ENCODE measurements around the gene SERINC4.
"Not testable (repeated sequence)": the region's sequence is repeated elsewhere in the genome, so short reads cannot be mapped to it uniquely, and the experiment has no call there.

Gene SERINC4

DNA sequence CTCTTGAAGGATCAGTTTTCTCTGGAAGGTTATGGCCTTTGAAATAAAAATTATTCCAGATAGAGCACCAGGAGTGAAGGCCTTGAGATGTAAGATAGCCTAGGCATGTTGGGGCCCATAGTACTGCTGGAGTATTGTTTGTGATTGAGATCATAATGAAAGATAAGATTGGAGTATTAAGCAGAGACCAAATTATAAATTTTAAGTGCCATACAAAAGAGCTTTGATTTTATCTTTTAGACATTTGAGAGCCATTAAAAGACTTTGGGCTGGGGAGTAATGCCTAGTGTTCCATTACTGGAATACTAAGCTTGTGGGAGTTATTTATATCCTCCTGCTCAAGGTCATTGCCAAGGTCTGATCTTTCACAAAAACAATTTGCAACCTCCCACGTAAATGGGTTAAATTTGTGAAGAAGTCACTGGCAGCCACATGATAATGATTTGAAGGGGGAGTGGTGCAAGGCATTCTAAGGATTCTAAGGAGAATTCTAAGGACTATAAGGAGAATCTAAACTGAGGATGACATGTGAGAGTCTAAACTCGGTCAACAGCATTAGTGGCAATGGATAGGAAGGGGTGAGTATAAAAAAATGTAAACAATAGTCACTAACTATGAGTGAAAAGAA lies 36.1 kb downstream of the SERINC4 start:
- in situ Hi-C loops (cut with MboI; ENCODE audit: low sequenced_read_pairs): no loop called here

DNA sequence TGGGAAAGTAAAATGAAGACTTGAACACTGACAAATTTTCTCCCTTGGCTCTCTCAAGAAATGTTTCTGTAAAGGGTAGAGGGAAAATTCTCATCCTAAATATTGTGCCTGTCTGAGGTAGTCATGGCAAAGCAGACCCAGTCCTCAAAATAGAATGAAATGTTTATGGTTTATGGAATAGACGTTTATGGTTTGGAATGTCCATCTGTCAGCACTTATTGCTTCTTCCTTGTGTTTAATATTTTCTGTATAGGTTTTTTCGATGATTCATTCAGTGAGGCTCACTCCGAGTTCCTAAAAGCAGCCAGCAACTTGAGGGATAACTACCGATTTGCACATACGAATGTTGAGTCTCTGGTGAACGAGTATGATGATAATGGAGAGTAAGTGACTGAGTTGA lies 37.2 kb downstream of the SERINC4 start:
- in situ Hi-C loops (cut with MboI; ENCODE audit: low sequenced_read_pairs): no loop called here

DNA sequence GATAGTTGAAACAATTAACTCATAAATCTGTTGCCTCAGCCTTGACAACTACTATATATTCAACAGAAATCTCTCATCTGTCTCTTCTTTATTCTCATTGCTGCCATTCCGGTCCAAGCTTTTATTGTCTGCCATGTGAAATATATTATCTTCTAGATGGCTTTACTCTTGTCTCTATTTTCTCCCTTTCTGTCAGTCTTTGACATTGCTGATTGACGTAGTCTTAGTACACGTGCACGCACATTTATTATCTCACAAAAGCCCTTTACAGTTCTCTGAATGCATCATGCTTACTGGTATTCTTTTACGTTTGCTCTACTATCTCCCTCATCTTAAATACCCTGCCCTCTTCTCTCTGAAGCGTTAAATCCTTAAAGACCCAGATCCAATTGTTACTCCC lies 48.1 kb downstream of the SERINC4 start:
- in situ Hi-C loops (cut with MboI; ENCODE audit: low sequenced_read_pairs): no loop called here

DNA sequence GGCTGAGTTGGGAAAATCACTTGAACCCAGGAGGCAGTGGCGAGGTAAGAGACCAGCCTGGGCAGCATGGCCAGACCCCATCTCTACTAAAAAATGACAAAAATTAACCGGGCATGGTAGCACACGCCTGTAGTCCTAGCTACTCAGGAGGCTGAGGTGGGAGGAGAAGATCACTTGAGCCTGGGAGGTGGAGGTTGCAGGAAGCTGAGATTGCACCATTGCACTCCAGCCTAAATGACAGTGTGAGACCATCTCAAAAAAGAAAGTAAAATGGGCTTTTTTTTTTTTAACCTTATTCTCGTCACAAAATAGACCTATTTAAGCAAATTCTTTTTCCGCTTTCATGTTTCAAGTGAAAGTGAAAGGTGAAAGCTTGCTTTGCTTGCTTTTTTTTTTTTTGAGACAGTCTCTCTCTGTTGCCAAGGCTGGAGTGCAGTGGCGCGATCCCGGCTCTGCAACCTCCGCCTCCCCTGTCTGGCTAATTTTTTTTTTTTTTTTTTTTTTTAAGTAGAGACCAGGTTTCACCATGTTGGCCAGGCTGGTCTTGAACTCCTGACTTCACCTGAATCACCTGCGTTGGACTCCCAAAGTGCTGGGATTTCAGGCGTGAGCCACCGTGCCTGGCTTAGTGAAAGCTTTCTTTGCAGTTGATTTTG lies 50.2 kb downstream of the SERINC4 start:
- in situ Hi-C loops (cut with MboI; ENCODE audit: low sequenced_read_pairs): no loop called here

DNA sequence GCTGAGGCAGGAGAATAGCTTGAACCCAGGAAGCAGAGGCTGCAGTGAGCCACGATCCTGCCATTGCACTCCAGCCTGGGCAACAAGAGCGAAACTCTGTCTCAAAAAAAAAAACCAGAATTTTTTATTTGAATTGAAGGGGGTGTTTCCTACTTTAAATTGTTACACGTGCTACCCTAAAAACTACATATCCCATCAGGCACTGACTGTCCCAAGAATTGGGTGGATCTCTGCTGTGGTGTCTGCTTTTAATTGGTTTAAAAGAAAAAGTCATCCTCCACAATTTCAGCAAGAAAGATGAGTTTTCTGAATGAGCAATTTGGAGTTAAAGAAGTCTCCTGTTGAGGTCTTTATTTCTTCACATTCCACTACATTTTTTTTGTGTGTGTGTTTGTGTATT lies 51.6 kb downstream of the SERINC4 start:
- in situ Hi-C loops (cut with MboI; ENCODE audit: low sequenced_read_pairs): no loop called here

DNA sequence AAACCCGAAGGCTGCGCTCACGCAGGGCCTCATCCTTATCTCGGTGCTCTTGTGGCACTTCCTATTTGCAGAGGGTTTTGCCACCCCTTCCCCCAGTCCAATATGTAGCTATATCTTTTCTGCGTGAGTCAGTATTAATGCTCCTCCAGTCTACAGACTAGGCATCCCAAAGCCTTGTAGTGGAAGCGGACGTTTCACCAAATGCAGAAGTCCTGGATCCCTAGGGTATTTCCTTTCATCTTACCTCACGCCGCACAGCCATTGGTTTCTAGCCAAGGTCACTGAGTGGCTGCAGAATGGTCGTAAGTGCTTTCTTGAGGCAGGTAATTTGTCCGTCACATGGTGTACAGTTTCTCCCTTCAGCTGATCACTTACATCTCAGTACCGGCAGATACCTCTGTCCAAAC lies 53.1 kb downstream of the SERINC4 start:
- in situ Hi-C loops (cut with MboI; ENCODE audit: low sequenced_read_pairs): not testable (repeated sequence)

DNA sequence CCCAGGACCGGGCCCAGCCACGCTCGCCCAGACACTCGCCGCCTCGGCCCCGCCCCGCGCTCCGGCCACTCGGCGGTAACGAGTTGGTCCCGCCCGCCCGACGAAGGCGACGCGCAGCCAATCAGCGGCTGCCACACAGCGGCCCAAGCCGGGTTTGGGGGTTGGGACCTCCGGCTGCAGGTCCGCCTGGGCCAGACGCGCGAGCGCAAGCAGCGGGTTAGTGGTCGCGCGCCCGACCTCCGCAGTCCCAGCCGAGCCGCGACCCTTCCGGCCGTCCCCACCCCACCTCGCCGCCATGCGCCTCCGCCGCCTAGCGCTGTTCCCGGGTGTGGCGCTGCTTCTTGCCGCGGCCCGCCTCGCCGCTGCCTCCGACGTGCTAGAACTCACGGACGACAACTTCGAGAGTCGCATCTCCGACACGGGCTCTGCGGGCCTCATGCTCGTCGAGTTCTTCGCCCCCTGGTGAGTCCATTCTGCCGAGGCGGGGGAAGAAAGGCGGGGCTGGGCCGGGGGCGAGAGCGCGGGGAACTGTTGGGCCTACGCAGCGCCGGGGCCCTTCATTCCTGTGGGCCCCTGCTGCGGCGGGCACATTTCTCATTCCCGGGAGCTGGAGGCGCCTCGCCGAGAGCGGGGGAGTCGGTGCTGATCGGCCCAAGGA lies 53.6 kb downstream of the SERINC4 start, which contains the start of gene PDIA3:
Gene PDIA3, plus strand, starts transcription at position 194 of the 658 bp plus-strand sequence. Its CDS starts 102 bp downstream, at position 296.
- in situ Hi-C loops (cut with MboI; ENCODE audit: low sequenced_read_pairs): not testable (repeated sequence)
